ENCODE results near the gene TNFAIP8L1. TPM values are rescaled to one million over a fixed set of nuclear protein-coding genes. Genes with fewer than 3 reads are reported as not detected.
"Not testable (repeated sequence)": the region's sequence is repeated elsewhere in the genome, so short reads cannot be mapped to it uniquely, and the experiment has no call there.

Gene TNFAIP8L1
- total and polyA plus RNA-seq, 4 experiments from 2014 or later, result 3.7 to 17.2 (median 13.7) TPM

DNA sequence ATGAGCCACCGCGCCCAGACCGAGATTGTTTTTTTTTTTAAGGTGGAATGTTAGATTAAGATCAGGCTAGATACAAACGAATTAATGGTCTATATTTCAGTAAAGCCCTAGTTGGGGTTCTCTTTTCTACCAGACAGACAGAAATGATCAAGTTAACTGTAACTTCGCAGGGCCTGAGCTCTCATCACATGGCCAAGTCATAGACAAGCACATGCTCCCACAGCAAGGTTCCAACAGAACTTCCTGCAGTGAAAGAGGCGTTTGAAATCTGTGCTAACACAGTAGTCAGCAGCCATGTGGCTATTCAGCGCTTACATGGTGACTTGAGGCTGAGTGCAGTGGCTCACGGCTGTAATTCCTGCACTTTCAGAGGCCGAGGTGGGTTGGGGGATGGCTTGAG, 45.1 kb upstream of the TNFAIP8L1 start:
- no peak overlapping the region for H3K27ac ChIP-seq (ENCODE audit: low read depth, low read length)
- ChIA-PET POLR2A (ENCODE audit: partially characterized antibody) (no interaction called here), CTCF (ENCODE audit: partially characterized antibody) (no interaction called here)
- H3K9me3 ChIP-seq (ENCODE audit: control insufficient read depth in 1 of 2, low read length in 2 of 2), result no peaks in the 10 kb centered on the region
- no peak for DNase-seq
- H3K4me3 ChIP-seq (ENCODE audit: low read length in 2 of 2), result no peak overlapping the region
- peaks cover 5 to 13% (median 8%) of the 10 kb centered on the region in 4 donors for H3K4me1 Mint-ChIP-seq
- H3K27me3 Mint-ChIP-seq, result peaks cover 29 to 43% of the 10 kb centered on the region in 2 donors
- no peaks in the 10 kb centered on the region for H3K36me3 Mint-ChIP-seq
- peaks cover 0 to 2% (median 0%) of the 10 kb centered on the region in 8 donors for H3K9me3 Mint-ChIP-seq
- intact Hi-C loops (cut with micrococcal nuclease), result no loop called here
- peaks cover 6% of the 10 kb centered on the region for H3K27me3 ChIP-seq (ENCODE audit: insufficient read depth, low read length)
- peaks cover 13% of the 10 kb centered on the region for H3K4me1 ChIP-seq (ENCODE audit: insufficient read depth, low read length)
- H3K36me3 ChIP-seq (ENCODE audit: insufficient read depth, low read length), result no peaks in the 10 kb centered on the region
- no peak overlapping the region for H3K27ac Mint-ChIP-seq
- no peak overlapping the region for H3K4me3 Mint-ChIP-seq

DNA sequence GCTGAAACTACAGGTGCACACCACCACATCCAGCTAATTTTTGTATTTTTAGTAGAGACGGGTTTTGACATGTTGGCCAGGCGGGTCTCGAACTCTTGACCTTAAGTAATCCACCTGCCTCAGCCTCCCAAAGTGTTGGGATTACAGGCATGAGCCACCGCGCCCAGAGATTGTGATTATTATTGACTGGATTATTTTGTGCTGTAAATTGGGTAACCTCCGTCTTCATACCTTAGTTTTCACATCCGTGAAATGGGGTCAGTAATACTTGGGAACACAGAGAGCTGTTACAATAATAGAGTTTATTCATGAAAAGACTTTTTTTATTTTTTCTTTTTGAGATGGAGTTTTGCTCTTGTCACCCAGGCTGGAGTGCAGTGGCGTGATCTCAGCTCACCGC, 44.2 kb upstream of the TNFAIP8L1 start:
- H3K36me3 ChIP-seq (ENCODE audit: insufficient read depth, low read length); H3K9me3 ChIP-seq (ENCODE audit: control insufficient read depth in 1 of 2, low read length in 2 of 2); H3K27ac ChIP-seq (ENCODE audit: low read depth, low read length); H3K4me3 ChIP-seq (ENCODE audit: low read length in 2 of 2); H3K27ac Mint-ChIP-seq; POLR2A ChIA-PET (ENCODE audit: partially characterized antibody); H3K27me3 ChIP-seq (ENCODE audit: insufficient read depth, low read length); H3K4me3 Mint-ChIP-seq; DNase-seq; H3K36me3 Mint-ChIP-seq; intact Hi-C loops (cut with micrococcal nuclease); H3K9me3 Mint-ChIP-seq: not testable (repeated sequence)
- Mint-ChIP-seq H3K4me1 (peaks cover 5 to 14% (median 8%) of the 10 kb centered on the region in 4 donors), H3K27me3 (peaks cover 33 to 42% of the 10 kb centered on the region in 2 donors)
- H3K4me1 ChIP-seq (ENCODE audit: insufficient read depth, low read length), result peaks cover 13% of the 10 kb centered on the region
- CTCF ChIA-PET (ENCODE audit: partially characterized antibody), result interaction anchor here (1.2 kb wide), 1 partner anchor 41 kb away, joined by 3 read pairs; no protein-coding TSS in a partner anchor

DNA sequence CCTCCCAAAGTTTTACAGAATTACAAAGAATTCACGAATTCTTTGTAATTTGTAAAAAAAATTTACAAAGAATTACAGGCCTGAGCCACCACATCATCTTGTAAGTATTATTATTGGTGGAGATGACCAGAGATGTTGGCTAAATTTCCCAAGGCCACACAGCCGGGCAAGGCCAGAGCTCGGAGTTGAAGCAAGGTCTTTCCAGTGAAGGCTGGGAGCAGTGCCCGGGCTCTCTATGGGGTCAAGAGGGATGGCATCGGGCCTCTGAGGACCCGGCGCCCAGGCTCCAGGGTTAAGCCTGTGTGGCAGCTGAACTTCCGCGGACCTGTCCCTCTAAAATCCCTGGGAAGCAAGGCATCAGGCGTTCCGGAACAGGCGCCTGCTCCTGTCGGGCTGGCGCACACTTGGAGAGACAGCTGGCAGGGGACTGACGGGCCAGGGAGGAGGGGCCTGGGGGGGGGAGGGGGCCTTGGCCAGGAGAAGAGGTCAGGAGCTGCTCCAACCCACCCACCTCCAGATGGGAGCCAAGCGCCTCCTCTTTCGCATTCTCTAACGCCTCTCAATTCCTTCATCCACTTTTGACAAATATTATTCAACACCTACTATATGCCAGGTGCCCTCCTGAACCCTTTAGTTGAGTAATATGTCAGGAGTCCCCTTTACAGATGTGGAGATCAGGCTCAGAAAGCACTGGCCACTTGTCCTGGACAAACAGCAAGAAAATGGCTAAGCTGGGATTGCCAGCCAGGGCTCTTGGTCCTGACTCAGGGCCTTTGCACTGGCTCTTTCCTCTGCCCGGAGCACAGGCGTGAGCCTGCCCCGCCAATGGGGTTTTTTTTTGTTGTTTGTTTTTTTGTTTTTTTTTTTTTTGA, 43.0 kb upstream of the TNFAIP8L1 start:
- Mint-ChIP-seq H3K4me1 (peaks cover 5 to 14% (median 8%) of the 10 kb centered on the region in 4 donors), H3K9me3 (peaks cover 0 to 2% (median 0%) of the 10 kb centered on the region in 8 donors), H3K27ac (no peak overlapping the region), H3K27me3 (peaks cover 33 to 43% of the 10 kb centered on the region in 2 donors), H3K36me3 (no peaks in the 10 kb centered on the region), H3K4me3 (no peak overlapping the region)
- H3K27me3 ChIP-seq (ENCODE audit: insufficient read depth, low read length), result peaks cover 9% of the 10 kb centered on the region
- intact Hi-C loops (cut with micrococcal nuclease), result no loop called here
- ChIA-PET POLR2A (ENCODE audit: partially characterized antibody) (no interaction called here), CTCF (ENCODE audit: partially characterized antibody) (interaction anchor here (1.2 kb wide), 1 partner anchor 40 kb away, joined by 3 read pairs; no protein-coding TSS in a partner anchor)
- no peaks in the 10 kb centered on the region for H3K9me3 ChIP-seq (ENCODE audit: control insufficient read depth in 1 of 2, low read length in 2 of 2)
- peaks cover 13% of the 10 kb centered on the region for H3K4me1 ChIP-seq (ENCODE audit: insufficient read depth, low read length)
- H3K4me3 ChIP-seq (ENCODE audit: low read length in 2 of 2), result no peak overlapping the region
- no peaks in the 10 kb centered on the region for H3K36me3 ChIP-seq (ENCODE audit: insufficient read depth, low read length)
- no peak for DNase-seq
- H3K27ac ChIP-seq (ENCODE audit: low read depth, low read length), result no peak overlapping the region

DNA sequence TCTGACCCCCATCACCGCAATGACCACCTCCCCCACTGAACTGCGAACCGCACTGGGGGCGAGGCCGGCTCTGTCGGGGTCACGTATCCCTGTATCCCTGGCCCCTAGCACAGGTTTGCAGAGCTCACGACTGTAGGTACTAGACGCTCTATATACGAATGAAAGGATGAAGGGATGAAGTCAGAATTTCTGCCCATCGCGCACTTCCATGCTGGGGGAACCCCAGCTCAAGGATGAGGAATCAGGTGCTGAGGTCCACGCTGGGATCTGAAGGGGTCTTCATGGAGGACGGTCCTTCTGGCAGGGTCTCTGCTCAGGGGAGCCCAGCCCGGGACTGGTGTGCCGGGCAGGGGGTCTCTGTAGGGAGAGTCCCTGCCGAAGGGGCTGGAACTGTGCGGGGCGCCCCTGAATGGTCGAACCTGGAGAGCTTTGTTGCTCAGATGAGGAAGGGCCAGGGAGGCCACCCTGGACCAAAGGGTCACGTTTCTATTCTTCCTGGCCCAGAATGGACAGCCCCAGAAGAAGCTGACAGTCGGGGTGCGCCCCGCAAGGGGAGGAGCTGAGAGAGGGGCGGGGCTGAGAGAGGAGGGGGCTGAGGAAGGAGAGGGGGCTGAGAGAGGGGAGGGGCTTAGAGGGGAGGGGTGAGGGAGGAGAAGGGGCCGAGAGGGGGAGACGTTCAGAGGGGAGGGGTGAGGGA, 41.9 kb upstream of the TNFAIP8L1 start:
- Mint-ChIP-seq H3K9me3 (peaks cover 0 to 2% (median 0%) of the 10 kb centered on the region in 8 donors), H3K27ac (peak overlapping the region in 2 of 7 donors; percentile 22 to 60), H3K27me3 (peaks cover 29 to 42% of the 10 kb centered on the region in 2 donors), H3K36me3 (no peaks in the 10 kb centered on the region), H3K4me1 (peaks cover 5 to 14% (median 8%) of the 10 kb centered on the region in 4 donors), H3K4me3 (peak overlapping the region in 7 of 8 donors; percentile 41 to 63 (median 52))
- peaks cover 13% of the 10 kb centered on the region for H3K4me1 ChIP-seq (ENCODE audit: insufficient read depth, low read length)
- no peaks in the 10 kb centered on the region for H3K9me3 ChIP-seq (ENCODE audit: control insufficient read depth in 1 of 2, low read length in 2 of 2)
- H3K4me3 ChIP-seq (ENCODE audit: low read length in 2 of 2), result no peak overlapping the region
- POLR2A ChIA-PET (ENCODE audit: partially characterized antibody), result no interaction called here
- CTCF ChIA-PET (ENCODE audit: partially characterized antibody), result interaction anchor here (1.1 kb wide), 1 partner anchor 21 kb away, joined by 3 read pairs; no protein-coding TSS in a partner anchor
- H3K27ac ChIP-seq (ENCODE audit: low read depth, low read length), result no peak overlapping the region
- peak in 1 of 5 donors; percentile 11 for DNase-seq
- intact Hi-C loops (cut with micrococcal nuclease), result no loop called here
- peaks cover 9% of the 10 kb centered on the region for H3K27me3 ChIP-seq (ENCODE audit: insufficient read depth, low read length)
- H3K36me3 ChIP-seq (ENCODE audit: insufficient read depth, low read length), result no peaks in the 10 kb centered on the region

DNA sequence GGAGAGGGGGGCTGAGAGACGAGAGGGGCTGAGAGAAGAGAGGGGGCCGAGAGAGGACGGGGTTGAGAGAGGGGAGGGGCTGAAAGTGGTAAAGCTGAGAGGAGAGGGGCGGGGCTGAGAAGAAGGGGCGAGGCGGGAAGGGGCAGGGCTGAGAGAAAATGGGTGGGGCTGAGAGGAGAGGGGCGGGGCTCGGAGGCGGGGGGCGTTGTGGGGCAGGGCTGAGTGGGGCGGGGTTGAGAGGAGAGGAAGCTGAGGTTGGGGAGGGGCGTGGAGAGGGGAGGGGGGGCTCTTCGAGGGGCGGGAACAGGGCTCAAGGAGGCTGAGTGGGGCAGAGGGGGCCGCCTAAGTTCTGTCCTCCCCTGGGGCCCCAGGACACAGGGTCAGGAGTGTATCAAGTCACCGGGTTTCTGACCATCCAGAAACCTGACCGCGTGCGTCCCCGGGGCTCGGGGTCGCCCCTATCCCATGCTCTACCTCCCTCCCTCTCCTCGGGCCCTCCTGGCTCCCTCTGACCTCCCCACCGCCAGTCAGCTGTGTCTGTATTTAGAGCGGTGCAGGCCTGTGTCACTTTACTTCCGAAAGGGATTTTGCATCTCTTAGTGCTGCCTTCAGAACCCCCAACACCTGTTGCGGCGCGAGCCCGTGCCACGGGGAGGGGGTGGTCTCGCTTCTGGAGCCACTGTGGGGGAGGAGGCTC, 41.2 kb upstream of the TNFAIP8L1 start:
- no peaks in the 10 kb centered on the region for H3K36me3 ChIP-seq (ENCODE audit: insufficient read depth, low read length)
- CTCF ChIA-PET (ENCODE audit: partially characterized antibody), result interaction anchor here (1.1 kb wide), 1 partner anchor 22 kb away, joined by 3 read pairs; no protein-coding TSS in a partner anchor
- H3K27ac ChIP-seq (ENCODE audit: low read depth, low read length), result no peak overlapping the region
- DNase-seq, result peak; percentile 16 to 58 (median 20)
- Mint-ChIP-seq H3K36me3 (no peaks in the 10 kb centered on the region), H3K27me3 (peaks cover 25 to 37% of the 10 kb centered on the region in 2 donors), H3K9me3 (peaks cover 0 to 2% (median 0%) of the 10 kb centered on the region in 8 donors), H3K4me1 (peaks cover 5 to 14% (median 8%) of the 10 kb centered on the region in 4 donors), H3K27ac (no peak overlapping the region), H3K4me3 (peak overlapping the region in 7 of 8 donors; percentile 53 to 78 (median 60))
- POLR2A ChIA-PET (ENCODE audit: partially characterized antibody), result no interaction called here
- H3K27me3 ChIP-seq (ENCODE audit: insufficient read depth, low read length), result peaks cover 9% of the 10 kb centered on the region
- H3K4me1 ChIP-seq (ENCODE audit: insufficient read depth, low read length), result peaks cover 13% of the 10 kb centered on the region
- intact Hi-C loops (cut with micrococcal nuclease), result no loop called here
- H3K9me3 ChIP-seq (ENCODE audit: control insufficient read depth in 1 of 2, low read length in 2 of 2), result no peaks in the 10 kb centered on the region
- no peak overlapping the region for H3K4me3 ChIP-seq (ENCODE audit: low read length in 2 of 2)

DNA sequence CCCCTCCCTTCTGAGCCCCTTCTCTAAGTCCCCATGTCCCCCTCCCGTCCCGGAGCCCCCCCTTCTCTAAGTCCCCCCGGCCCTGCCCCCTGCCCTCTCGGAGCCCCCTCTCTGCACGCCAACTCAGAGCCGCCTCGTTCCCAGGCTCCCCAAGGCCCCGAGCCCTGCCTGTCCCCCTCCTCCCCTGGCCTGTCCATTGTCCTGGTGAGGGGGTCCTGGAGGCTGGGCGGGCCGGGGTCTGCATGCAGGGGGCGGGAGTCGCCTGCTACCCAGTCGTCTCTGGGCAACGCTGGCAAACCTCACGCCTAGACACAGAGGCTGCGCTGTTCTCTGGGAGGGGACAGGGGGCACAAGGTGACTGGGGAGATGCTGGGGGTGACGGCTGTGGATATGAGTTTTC, 40.6 kb upstream of the TNFAIP8L1 start:
- POLR2A ChIA-PET (ENCODE audit: partially characterized antibody), result no interaction called here
- no peak overlapping the region for H3K4me3 ChIP-seq (ENCODE audit: low read length in 2 of 2)
- CTCF ChIA-PET (ENCODE audit: partially characterized antibody), result no interaction called here
- peak overlapping the region in 2 of 8 donors; percentile 66 to 77 for H3K4me3 Mint-ChIP-seq
- peaks cover 13% of the 10 kb centered on the region for H3K4me1 ChIP-seq (ENCODE audit: insufficient read depth, low read length)
- intact Hi-C loops (cut with micrococcal nuclease), result no loop called here
- no peak for DNase-seq
- H3K4me1 Mint-ChIP-seq, result peaks cover 5 to 14% (median 8%) of the 10 kb centered on the region in 4 donors
- H3K9me3 ChIP-seq (ENCODE audit: control insufficient read depth in 1 of 2, low read length in 2 of 2), result no peaks in the 10 kb centered on the region
- peaks cover 0 to 2% (median 0%) of the 10 kb centered on the region in 8 donors for H3K9me3 Mint-ChIP-seq
- H3K36me3 ChIP-seq (ENCODE audit: insufficient read depth, low read length), result no peaks in the 10 kb centered on the region
- no peak overlapping the region for H3K27ac ChIP-seq (ENCODE audit: low read depth, low read length)
- peaks cover 25 to 37% of the 10 kb centered on the region in 2 donors for H3K27me3 Mint-ChIP-seq
- no peak overlapping the region for H3K27ac Mint-ChIP-seq
- no peaks in the 10 kb centered on the region for H3K36me3 Mint-ChIP-seq
- H3K27me3 ChIP-seq (ENCODE audit: insufficient read depth, low read length), result peaks cover 9% of the 10 kb centered on the region

All from CD4-positive, alpha-beta memory T cell (primary cell).